HCT116 (cell line): ENCODE measurements around the gene ILRUN.

Experiments
- CTCF ChIP-seq, 3 experiments: fragments of 200-600 bp in 1 of 3; sonication (generic) in 1 of 3; IDR thresholded peaks in 2 of 3; conservative IDR thresholded peaks in 1 of 3; 2 replicates each; pipeline ENCODE4 v1.5.1; 2012 to 2017; ENCODE audit warnings: low read depth in 2 of 3, low read length in 2 of 3, antibody characterized with exemption in 1 of 3, borderline replicate concordance in 1 of 3, control low read depth in 1 of 3, mild to moderate bottlenecking in 1 of 3, mixed read lengths in 1 of 3, mixed run types in 1 of 3, moderate library complexity in 1 of 3; ENCODE audit not compliant: insufficient read depth in 1 of 3
- EGR1 ChIP-seq: IDR thresholded peaks from 2 replicates; pipeline ENCODE4 v1.6.1; 2012; ENCODE audit warnings: low read depth
- EZH2 ChIP-seq: fragments of 200-600 bp; sonication (generic); IDR thresholded peaks from 2 replicates; pipeline ENCODE4 v1.6.1; 2017; ENCODE audit warnings: antibody characterized with exemption, mixed run types
- EZH2phosphoT487 ChIP-seq: fragments of 200-600 bp; IDR thresholded peaks from 2 replicates; pipeline ENCODE4 v1.6.1; 2018; ENCODE audit warnings: antibody characterized with exemption, borderline replicate concordance
- JUND ChIP-seq: IDR thresholded peaks from 2 replicates; pipeline ENCODE4 v1.6.1; 2012
- MAX ChIP-seq: IDR thresholded peaks from 2 replicates; pipeline ENCODE4 v1.6.1; 2012
- REST ChIP-seq: IDR thresholded peaks from 2 replicates; pipeline ENCODE4 v1.6.1; 2012; ENCODE audit warnings: low read depth
- TCF7L2 ChIP-seq: IDR thresholded peaks from 2 replicates; pipeline ENCODE4 v1.7.0; 2011; ENCODE audit warnings: borderline replicate concordance, inconsistent platforms; ENCODE audit not compliant: insufficient read depth, insufficient read length; ENCODE audit errors: extremely low read depth

DNA sequence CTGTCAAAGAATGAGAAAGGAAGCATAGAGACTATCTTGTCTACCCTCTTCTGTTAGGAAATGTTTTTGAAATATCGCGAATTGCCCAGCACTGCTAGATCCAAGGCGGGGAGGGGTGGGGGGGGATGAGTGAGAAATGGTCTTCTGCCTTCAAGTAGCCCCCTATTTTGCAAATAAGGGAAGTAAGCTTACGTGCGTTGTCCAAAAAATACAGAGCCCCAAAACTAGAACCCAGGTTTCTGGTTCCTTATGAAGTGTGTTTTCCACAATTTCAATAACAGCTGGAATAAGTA, 923 bp upstream of the ILRUN start:
- no peak for TF ChIP-seq EZH2
- no peak for TF ChIP-seq REST
- TF ChIP-seq TCF7L2 = no peak
- TF ChIP-seq CTCF (IDR thresholded peaks at IDR 0.05 in 2 of 3, conservative IDR thresholded peaks at IDR 0.05 in 1 of 3; ENCODE audit: borderline replicate concordance in 1 of 3, insufficient read depth in 1 of 3, low read depth in 2 of 3, low read length in 2 of 3) = no peak
- TF ChIP-seq JUND = no peak
- TF ChIP-seq EGR1 = no peak
- TF ChIP-seq MAX = no peak
- TF ChIP-seq EZH2phosphoT487 = no peak
